Embryonic facial prominence (tissue), 1 donor: ENCODE measurements around the gene UACA.
"Not testable (repeated sequence)": the region's sequence is repeated elsewhere in the genome, so short reads cannot be mapped to it uniquely, and the experiment has no call there.

Experiments used
- DNase-seq: peaks from one replicate; pipeline ENCODE4 v3.0.0-alpha.2; 2016; ENCODE audit errors: extremely low spot score

The UACA gene

GRCh38 chr15:70669006-70669602, 94.3 kb downstream of the UACA start:
- DNase-seq = no peak

DNA sequence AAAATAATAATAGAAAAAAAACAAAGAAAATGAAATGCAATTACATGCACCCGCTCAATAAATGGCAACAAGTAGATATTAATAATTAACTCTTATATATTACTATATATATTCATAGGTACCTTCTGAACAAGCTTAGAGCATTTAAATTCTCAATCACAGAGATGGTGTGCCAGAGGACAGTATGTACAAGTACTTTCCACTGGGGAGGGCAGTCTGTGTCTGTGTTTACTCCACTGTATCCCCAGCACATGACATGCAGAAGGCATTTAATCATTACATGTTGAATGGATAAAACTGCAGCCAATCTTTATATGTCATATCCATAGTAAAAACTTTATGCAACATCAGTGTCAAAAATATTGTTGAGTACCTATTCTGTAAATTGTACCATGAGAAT, 97.8 kb downstream of the UACA start:
- DNase-seq = no peak

- no peak for DNase-seq
Observed at GRCh38 chr15:70664494-70664893, 98.9 kb downstream of the UACA start.

GRCh38 chr15:70663069-70663468, 100.3 kb downstream of the UACA start:
- DNase-seq = not testable (repeated sequence)

GRCh38 chr15:70659662-70660061, 103.7 kb downstream of the UACA start:
- no peak for DNase-seq

DNA sequence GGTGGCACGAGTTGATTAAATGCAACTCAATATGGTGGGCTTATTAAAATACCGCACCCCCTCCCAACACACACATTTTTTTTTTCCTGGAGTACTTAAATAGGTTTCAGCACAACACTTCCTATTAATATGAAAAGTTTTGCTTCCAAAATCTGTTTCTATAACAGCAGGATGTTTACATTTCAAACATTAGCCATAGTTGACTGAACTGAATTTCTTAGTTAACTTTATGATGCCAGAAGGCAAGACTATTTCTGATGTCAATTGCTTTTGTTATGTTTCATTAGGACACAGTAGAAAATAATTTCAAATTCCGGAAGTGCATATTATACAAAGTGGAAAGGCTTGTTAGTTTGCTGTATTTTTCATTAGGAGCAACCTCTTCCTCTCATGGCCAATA, 104.7 kb downstream of the UACA start:
- DNase-seq = no peak

GRCh38 chr15:70653426-70653825, 109.9 kb downstream of the UACA start:
- DNase-seq = no peak

- no peak for DNase-seq
Observed at GRCh38 chr15:70652341-70652740, 111.0 kb downstream of the UACA start.

DNA sequence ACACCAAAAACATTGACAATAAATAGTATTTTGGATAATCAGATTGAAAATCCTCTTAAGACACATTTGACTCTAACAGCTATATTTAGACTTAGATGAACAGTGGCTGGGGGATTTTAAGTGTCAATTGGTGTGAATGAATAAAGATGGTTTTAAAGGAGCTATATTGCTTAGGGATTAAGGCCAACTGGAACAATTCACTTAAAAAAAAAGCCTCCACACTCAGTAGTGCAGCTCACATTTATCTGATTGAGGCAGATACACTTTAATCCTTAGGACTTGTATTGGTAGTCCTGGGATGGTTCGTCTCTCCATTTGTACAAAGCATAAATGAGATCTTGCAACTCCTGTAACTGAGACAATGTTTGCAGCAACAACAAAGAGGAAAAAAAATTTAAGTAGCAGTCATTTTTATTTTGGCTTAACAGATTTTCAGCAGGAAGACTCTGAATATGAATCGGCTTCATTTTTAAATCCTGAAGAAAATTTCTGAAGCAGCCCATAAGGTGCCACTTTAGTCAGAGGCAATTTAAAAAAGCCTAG, 112.0 kb downstream of the UACA start:
- no peak for DNase-seq

DNA sequence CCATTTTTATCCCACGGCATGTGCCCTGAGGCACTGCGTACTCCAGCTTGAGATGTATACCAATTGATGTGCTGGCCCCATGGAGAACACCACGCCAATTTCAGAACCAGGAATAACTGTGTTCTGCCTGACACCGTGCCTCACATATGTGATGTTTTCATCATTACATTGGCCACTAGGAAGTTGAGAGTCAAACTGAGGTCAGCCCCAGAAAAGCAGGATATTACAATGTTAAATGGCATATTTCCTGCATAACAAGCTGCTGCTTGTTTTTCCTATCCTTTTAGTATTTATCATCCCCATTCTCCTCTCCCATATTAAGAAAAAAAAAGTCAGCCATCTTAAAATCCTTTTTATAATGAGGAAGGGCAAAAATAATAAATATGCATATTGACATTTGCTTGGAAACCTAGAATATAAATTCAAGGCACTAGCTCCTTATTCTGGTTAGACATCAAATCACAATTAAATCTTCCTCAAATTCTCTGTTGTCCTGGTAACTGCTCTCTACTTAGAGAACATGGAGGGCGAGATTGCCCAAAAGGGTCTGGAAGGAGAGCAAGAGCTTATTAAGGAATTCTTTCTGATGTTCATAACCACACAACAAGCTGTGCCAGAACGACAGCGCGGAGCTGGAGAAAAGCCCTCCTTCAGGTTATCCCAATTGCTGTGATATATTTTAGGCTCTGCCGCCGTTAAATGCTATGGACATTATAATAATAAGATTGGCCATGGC, 112.6 kb downstream of the UACA start:
- DNase-seq = no peak

- DNase-seq = no peak
Observed at GRCh38 chr15:70647396-70647795, 116.0 kb downstream of the UACA start.

DNA sequence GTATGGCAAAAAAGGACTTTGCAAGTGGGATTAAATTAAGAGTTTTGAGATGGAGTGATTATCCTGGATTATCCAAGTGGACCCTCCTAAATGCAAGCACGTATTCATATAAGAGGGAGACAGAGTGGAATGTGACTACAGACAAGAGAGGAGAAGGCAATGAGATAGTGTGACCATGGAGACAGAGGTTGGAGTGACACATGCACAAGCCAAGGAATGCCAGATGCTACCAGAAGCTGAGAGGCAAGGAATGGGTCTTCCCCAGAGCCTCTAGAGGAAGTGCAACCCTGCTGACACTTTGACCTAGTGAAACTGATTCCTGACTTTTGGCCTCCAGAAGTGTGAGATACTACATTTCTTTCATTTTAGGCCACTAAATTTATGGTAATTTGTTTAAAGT, 117.2 kb downstream of the UACA start:
- DNase-seq = no peak

GRCh38 chr15:70643783-70644125, 119.6 kb downstream of the UACA start:
- no peak for DNase-seq

DNA sequence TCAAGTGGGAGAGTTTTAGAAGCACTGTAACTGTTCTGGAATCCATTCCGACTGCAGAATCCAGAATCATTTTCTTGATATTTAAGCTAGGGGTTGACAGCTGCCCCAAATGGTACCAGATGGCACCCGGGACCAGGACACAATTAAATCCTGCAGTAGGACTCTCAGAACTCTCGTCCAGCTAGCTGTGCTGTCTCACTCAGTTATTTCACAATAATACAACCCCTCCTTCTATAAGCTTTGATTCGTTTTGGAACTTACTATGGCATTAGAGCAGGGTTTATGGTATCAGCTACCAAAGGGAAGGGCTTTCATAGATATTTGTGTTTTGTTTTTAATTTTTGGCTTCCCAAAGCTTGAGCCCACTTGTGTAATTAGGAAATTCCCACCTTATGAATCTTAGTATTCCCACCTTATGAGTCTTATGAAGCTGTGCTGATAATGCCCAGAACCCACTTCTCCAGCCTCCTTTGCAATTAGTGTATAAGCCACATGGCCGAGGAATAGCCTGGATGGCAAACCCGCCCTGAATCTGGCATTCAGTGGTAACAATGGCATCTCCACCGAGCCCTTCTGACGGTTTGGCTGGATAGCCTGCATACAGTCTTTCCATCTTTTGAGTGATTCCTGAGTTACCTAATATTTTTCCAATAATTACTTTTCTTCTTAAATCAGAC, 120.1 kb downstream of the UACA start:
- DNase-seq = no peak

- no peak for DNase-seq
Observed at GRCh38 chr15:70636540-70637165, 126.7 kb downstream of the UACA start.

- DNase-seq = no peak
Observed at GRCh38 chr15:70635895-70636294, 127.5 kb downstream of the UACA start.

GRCh38 chr15:70633991-70634390, 129.4 kb downstream of the UACA start:
- no peak for DNase-seq

DNA sequence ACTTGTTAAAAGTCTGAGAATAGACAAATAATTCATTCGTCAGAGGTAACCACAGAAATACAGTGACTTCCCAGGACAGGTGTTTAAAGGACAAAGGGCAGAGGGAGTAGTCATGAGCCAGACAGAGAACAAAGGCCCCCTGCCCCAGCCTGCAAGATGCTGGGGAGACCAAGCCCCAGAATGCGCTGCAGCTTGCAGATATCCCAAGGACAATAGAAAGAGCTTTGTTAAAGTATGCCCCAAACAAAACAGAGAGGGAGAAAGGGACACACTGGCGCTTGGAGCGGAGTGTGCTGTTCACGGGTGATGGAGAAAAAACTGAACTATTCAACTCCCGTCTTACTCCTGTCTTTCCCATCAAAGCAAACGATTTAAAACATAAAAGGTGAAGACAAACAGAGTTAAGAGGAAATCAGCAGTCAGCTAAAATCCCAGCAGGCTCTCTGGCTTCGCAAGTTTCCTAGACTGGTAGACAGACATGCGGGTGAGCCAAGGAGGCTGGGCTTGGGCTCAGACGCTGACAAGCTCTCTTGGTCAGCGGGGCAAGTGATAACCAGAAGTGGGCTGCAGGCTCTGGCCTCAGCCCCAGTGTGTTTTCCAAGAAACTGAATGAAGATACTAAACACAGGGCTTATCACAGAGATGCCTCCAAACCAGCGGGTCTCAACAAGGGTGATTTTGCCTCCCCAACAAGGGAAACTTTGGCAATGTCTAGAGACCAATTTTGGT, 130.1 kb downstream of the UACA start:
- DNase-seq = no peak

DNA sequence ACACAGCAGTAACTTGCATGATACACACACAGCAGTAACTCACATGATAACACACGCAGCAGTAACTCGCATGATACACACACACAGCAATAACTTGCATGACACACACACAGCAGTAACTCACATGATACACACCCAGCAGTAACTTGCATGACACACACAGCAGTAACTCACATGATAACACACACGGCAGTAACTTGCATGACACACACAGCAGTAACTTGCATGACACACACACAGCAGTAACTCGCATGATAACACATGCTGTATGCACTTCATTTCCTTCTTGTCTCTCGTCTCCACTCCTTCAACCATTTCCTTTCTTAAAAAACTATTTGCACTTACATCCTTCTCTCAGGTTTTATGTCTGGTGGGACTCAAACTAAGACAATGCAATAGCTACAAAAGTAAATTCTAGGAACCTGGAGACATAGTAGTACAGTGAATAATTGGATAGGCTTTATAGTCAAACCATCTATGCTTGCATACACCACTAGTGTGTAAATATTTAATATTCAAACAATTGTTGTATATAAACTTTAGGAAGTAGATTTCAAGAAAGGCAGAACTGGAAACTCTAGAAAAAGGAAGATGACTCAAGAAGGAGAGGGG, 130.8 kb downstream of the UACA start:
- DNase-seq = no peak

DNA sequence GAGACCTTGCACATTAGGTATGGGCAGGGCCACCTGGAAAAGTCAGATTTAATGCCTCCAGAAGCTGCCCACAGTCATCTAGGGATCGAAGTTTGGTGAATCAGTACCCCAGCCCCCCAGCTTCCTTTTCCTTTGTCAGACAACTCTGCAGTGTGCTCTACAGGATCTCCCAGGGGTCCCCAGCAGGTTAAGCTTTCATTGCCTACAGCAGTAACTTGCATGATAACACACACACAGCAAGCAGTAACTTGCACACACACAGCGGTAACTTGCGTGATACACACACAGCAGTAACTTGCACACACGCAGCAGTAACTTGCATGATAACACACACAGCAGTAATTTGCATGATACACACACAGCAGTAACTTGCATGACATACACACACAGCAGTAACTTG, 131.3 kb downstream of the UACA start:
- no peak for DNase-seq

DNA sequence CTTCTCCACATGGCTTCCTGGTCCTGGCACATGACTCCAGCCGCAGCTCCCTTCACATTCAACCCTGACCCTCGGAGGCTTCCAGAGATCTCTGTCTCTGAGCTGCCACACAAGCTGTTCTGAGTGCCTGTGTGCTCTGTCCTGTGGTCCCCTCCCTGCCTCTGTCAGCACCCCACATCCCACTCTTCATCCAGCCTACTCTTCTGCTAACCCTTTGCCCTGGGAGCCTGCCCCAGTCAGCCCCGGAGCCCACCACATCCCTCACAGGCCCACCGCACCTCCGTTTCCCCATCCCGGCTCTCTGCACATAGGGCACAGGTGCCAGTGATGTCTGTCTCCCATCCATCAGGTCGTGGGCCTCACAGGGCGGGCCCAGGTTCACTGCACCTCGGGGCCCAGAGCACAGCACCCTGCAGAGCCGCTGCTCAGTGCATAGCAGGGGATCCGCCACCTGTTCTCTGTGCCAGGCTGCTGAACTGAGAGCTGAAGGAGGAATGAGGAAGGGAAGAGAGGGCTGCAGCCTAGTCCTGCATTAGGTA, 133.6 kb downstream of the UACA start:
- DNase-seq = no peak
